WTC11 (cell line): Measurements from ENCODE around the gene KIRREL2.

Experiments
- AFF4 ChIP-seq: sonication (generic); formaldehyde crosslinking; IDR thresholded peaks from 2 replicates; pipeline ENCODE4 v1.8.1; 2023; ENCODE audit warnings: mild to moderate bottlenecking, missing genetic modification reagents, borderline replicate concordance
- ATF3 ChIP-seq: sonication (generic); formaldehyde crosslinking; conservative IDR thresholded peaks from 2 replicates; pipeline ENCODE4 v1.8.1; 2022; ENCODE audit warnings: mild to moderate bottlenecking, missing genetic modification reagents
- CBFB ChIP-seq: sonication (generic); formaldehyde crosslinking; IDR thresholded peaks from 2 replicates; pipeline ENCODE4 v1.8.1; 2022; ENCODE audit warnings: mild to moderate bottlenecking, low read depth, missing genetic modification reagents
- CTCF ChIP-seq: fragments of 200-600 bp; IDR thresholded peaks from 2 replicates; pipeline ENCODE4 v1.8.0; 2022; ENCODE audit warnings: antibody characterized with exemption
- ELF4 ChIP-seq: sonication (generic); formaldehyde crosslinking; IDR thresholded peaks from 2 replicates; pipeline ENCODE4 v1.8.1; 2022; ENCODE audit warnings: low read depth, mild to moderate bottlenecking, moderate library complexity, missing genetic modification reagents
- ESRRA ChIP-seq: sonication (generic); formaldehyde crosslinking; IDR thresholded peaks from 2 replicates; pipeline ENCODE4 v1.8.1; 2022; ENCODE audit warnings: mild to moderate bottlenecking, missing genetic modification reagents, borderline replicate concordance
- IRF2 ChIP-seq: sonication (generic); formaldehyde crosslinking; IDR thresholded peaks from 2 replicates; pipeline ENCODE4 v1.8.0; 2022; ENCODE audit warnings: low read depth, missing genetic modification reagents, borderline replicate concordance
- MAX ChIP-seq: sonication (generic); formaldehyde crosslinking; IDR thresholded peaks from 2 replicates; pipeline ENCODE4 v1.8.0; 2022; ENCODE audit warnings: mild to moderate bottlenecking, missing genetic modification reagents

- TF ChIP-seq CTCF (no peak), ATF3 (no peak), IRF2 (CRISPR knock-in tag) (no peak), ELF4 (CRISPR knock-in tag) (no peak), CBFB (no peak), AFF4 (CRISPR knock-in tag) (no peak), MAX (no peak), ESRRA (no peak)
These were observed 32.6 kb upstream of the KIRREL2 start for GRCh38 chr19:35824150-35824549.
